ENCODE data around the gene AAR2. TPM values are rescaled to one million over a fixed set of nuclear protein-coding genes. Genes with fewer than 3 reads are reported as not detected.

The AAR2 gene
- total RNA-seq, 4 donors from 2014 or later, result 25.5 to 33.3 (median 29.9) TPM

- Histone ChIP-seq H3K27me3 (no peaks in the 10 kb centered on the region), H3K4me1 (no peaks in the 10 kb centered on the region), H3K9me3 (no peaks in the 10 kb centered on the region), H3K36me3 (peaks cover 0 to 2% of the 10 kb centered on the region in 2 donors), H3K4me3 (replicated peaks in 1 of 3) (no peak overlapping the region), H3K27ac (no peak overlapping the region)
- intact Hi-C loops (cut with DNase I), result no loop called here
- DNase-seq, result no peak
- TF ChIP-seq POLR2A (IDR thresholded peaks at IDR 0.05) (no peak), CTCF (IDR thresholded peaks at IDR 0.05) (no peak)
- 75% methylated on average over 11 to 12 of the region's 12 CpGs for WGBS, 2 donors
Observed at GRCh38 chr20:36261389-36262105, 25.3 kb downstream of the AAR2 start.

- Histone ChIP-seq H3K9me3 (no peaks in the 10 kb centered on the region), H3K27me3 (no peaks in the 10 kb centered on the region), H3K4me3 (replicated peaks in 1 of 3) (no peak overlapping the region), H3K27ac (no peak overlapping the region), H3K36me3 (no peaks in the 10 kb centered on the region), H3K4me1 (no peaks in the 10 kb centered on the region)
- no peak for DNase-seq
- 82 to 88% methylated on average over 8 to 12 of the region's 12 CpGs for WGBS, 2 donors
- TF ChIP-seq CTCF (IDR thresholded peaks at IDR 0.05) (no peak), POLR2A (IDR thresholded peaks at IDR 0.05) (no peak)
- intact Hi-C loops (cut with DNase I), result no loop called here
Observed at GRCh38 chr20:36262440-36262839, 26.2 kb downstream of the AAR2 start.

GRCh38 chr20:36264426-36265246, 28.4 kb downstream of the AAR2 start:
- H3K27me3 ChIP-seq, result no peaks in the 10 kb centered on the region
- H3K27ac ChIP-seq, result no peak overlapping the region
- TF ChIP-seq POLR2A (IDR thresholded peaks at IDR 0.05), result no peak
- TF ChIP-seq CTCF (IDR thresholded peaks at IDR 0.05), result no peak
- H3K9me3 ChIP-seq, result no peaks in the 10 kb centered on the region
- H3K4me3 ChIP-seq (replicated peaks in 1 of 3), result no peak overlapping the region
- intact Hi-C loops (cut with DNase I), result no loop called here
- DNase-seq, result no peak
- 91% methylated on average over 19 to 20 of the region's 20 CpGs for WGBS, 2 donors
- H3K4me1 ChIP-seq, result no peaks in the 10 kb centered on the region
- H3K36me3 ChIP-seq, result no peaks in the 10 kb centered on the region

GRCh38 chr20:36266189-36266588, 29.9 kb downstream of the AAR2 start:
- H3K4me1 ChIP-seq, result no peaks in the 10 kb centered on the region
- H3K27ac ChIP-seq, result no peak overlapping the region
- intact Hi-C loops (cut with DNase I), result no loop called here
- 80 to 82% methylated on average over 6 of the region's 6 CpGs for WGBS, 2 donors
- no peaks in the 10 kb centered on the region for H3K36me3 ChIP-seq
- no peak for DNase-seq
- TF ChIP-seq POLR2A (IDR thresholded peaks at IDR 0.05), result no peak
- TF ChIP-seq CTCF (IDR thresholded peaks at IDR 0.05), result no peak
- no peaks in the 10 kb centered on the region for H3K9me3 ChIP-seq
- H3K27me3 ChIP-seq, result no peaks in the 10 kb centered on the region
- H3K4me3 ChIP-seq (replicated peaks in 1 of 3), result no peak overlapping the region
